Mesenchymal stem cell (in vitro differentiated cells and primary cell): ENCODE data around the gene BLVRA.

Source experiments
- DNase-seq: peaks from one replicate; pipeline ENCODE4 v3.0.0-alpha.2; 2013
- H2AFZ ChIP-seq: one replicate; pipeline ENCODE4 v1.6.1; 2013; ENCODE audit warnings: low read depth, mild to moderate bottlenecking, control low read depth, inconsistent platforms, low read length, moderate library complexity
- H2AK5ac ChIP-seq: 2 replicates; pipeline ENCODE4 v1.6.1; 2013; ENCODE audit warnings: low read length, moderate library complexity, mild to moderate bottlenecking, inconsistent platforms; ENCODE audit not compliant: severe bottlenecking
- H2BK120ac ChIP-seq: one replicate; pipeline ENCODE4 v1.6.1; 2013; ENCODE audit warnings: low read depth, mild to moderate bottlenecking, inconsistent platforms, low read length, moderate library complexity
- H2BK12ac ChIP-seq, 2 experiments: one replicate each; pipeline ENCODE4 v1.6.1; 2013; ENCODE audit warnings: inconsistent platforms in 2 of 2, low read length in 2 of 2, mild to moderate bottlenecking in 2 of 2, moderate library complexity in 2 of 2, control low read depth in 1 of 2
- H2BK15ac ChIP-seq: one replicate; pipeline ENCODE4 v1.6.1; 2013; ENCODE audit warnings: mild to moderate bottlenecking, low read depth, inconsistent platforms; ENCODE audit not compliant: poor library complexity, severe bottlenecking
- H2BK5ac ChIP-seq: 2 replicates; pipeline ENCODE4 v1.6.1; 2013; ENCODE audit warnings: low read depth, mild to moderate bottlenecking, low read length, control low read depth, inconsistent platforms; ENCODE audit not compliant: poor library complexity, severe bottlenecking
- H3K14ac ChIP-seq, 2 experiments: one replicate each; pipeline ENCODE4 v1.6.1; 2013; ENCODE audit warnings: inconsistent platforms in 2 of 2, low read length in 2 of 2, control low read depth in 1 of 2, mild to moderate bottlenecking in 1 of 2, moderate library complexity in 1 of 2
- H3K18ac ChIP-seq, 2 experiments: one replicate each; pipeline ENCODE4 v1.6.1; 2013; ENCODE audit warnings: inconsistent platforms in 2 of 2, low read length in 2 of 2, control low read depth in 1 of 2, low read depth in 1 of 2, mild to moderate bottlenecking in 1 of 2
- H3K23ac ChIP-seq, 2 experiments: one replicate each; pipeline ENCODE4 v1.6.1; 2013; ENCODE audit warnings: inconsistent platforms in 2 of 2, low read length in 2 of 2, mild to moderate bottlenecking in 2 of 2, moderate library complexity in 2 of 2, control low read depth in 1 of 2
- H3K27ac ChIP-seq: 2 replicates; pipeline ENCODE4 v1.5.1; 2013; ENCODE audit warnings: mild to moderate bottlenecking, moderate library complexity, low read length, control low read depth, inconsistent platforms; ENCODE audit not compliant: poor library complexity, severe bottlenecking
- H3K27me3 ChIP-seq, 2 experiments: 2 replicates each; pipeline versions ENCODE4 v1.6.1 to v1.7.0; 2013; ENCODE audit warnings: low read length in 2 of 2, mild to moderate bottlenecking in 2 of 2, moderate library complexity in 2 of 2, control low read depth in 1 of 2, inconsistent platforms in 1 of 2; ENCODE audit not compliant: control insufficient read depth in 1 of 2, insufficient read depth in 1 of 2
- H3K36me3 ChIP-seq, 2 experiments: 2 replicates each; pipeline versions ENCODE4 v1.6.1 to v1.7.0; 2013; ENCODE audit warnings: low read length in 2 of 2, control low read depth in 1 of 2, inconsistent platforms in 1 of 2, low read depth in 1 of 2, mild to moderate bottlenecking in 1 of 2; ENCODE audit not compliant: insufficient read depth in 2 of 2, control insufficient read depth in 1 of 2
- H3K4ac ChIP-seq, 2 experiments: one replicate each; pipeline ENCODE4 v1.6.1; 2013; ENCODE audit warnings: inconsistent platforms in 2 of 2, low read length in 2 of 2, mild to moderate bottlenecking in 2 of 2, moderate library complexity in 2 of 2, control low read depth in 1 of 2, low read depth in 1 of 2
- H3K4me1 ChIP-seq: 2 replicates; pipeline ENCODE4 v1.6.1; 2013; ENCODE audit warnings: low read depth, low read length, control low read depth; ENCODE audit not compliant: control insufficient read depth, insufficient read depth
- H3K4me2 ChIP-seq: 2 replicates; pipeline ENCODE4 v1.6.1; 2013; ENCODE audit warnings: low read length, mild to moderate bottlenecking, inconsistent platforms; ENCODE audit not compliant: poor library complexity, severe bottlenecking
- H3K4me3 ChIP-seq, 2 experiments: 2 replicates each; pipeline versions ENCODE4 v1.5.1 to v1.7.0; 2013; ENCODE audit warnings: low read length in 2 of 2, mild to moderate bottlenecking in 2 of 2, control low read depth in 1 of 2, low read depth in 1 of 2; ENCODE audit not compliant: insufficient read depth in 1 of 2
- H3K79me1 ChIP-seq: replicated peaks from 2 replicates; pipeline ENCODE4 v1.6.1; 2013; ENCODE audit warnings: mild to moderate bottlenecking, control low read depth, low read length, inconsistent platforms; ENCODE audit not compliant: poor library complexity, severe bottlenecking
- H3K9ac ChIP-seq: 2 replicates; pipeline ENCODE4 v1.7.0; 2013; ENCODE audit warnings: mild to moderate bottlenecking, low read length, moderate library complexity
- H3K9me3 ChIP-seq: 2 replicates; pipeline ENCODE4 v1.7.0; 2013; ENCODE audit warnings: mild to moderate bottlenecking, low read length; ENCODE audit not compliant: control insufficient read depth
- H4K8ac ChIP-seq: one replicate; pipeline ENCODE4 v1.6.1; 2013; ENCODE audit warnings: inconsistent platforms, mild to moderate bottlenecking, low read length, moderate library complexity
- H4K91ac ChIP-seq: one replicate; pipeline ENCODE4 v1.6.1; 2013; ENCODE audit warnings: mild to moderate bottlenecking, low read length, inconsistent platforms
- WGBS: methylation state at CpG from one replicate; pipeline ENCODE4 v1.1.7; 2013; ENCODE audit warnings: mixed read lengths; 5-methylcytosine and 5-hydroxymethylcytosine counted together

The BLVRA gene

DNA sequence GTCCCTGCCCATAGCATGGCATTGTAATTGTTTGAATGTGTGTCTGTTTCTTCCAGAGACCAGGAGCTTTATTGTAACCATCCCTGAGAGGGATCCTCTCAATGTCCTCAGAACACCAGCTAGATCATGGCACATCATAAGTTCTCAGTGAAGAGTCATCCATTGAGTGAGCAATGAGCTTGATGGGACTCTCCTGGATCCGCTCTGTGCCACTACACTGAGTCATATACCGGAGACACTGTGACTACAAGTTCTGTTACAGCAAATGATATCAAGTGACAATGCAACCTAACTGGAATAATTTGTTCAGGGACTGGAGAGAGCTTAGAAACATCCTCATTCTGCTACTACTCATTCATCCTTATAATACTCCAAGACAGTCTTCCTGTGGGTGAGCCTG lies 85.8 kb downstream of the BLVRA start:
- no peak overlapping the region for H3K4me3 ChIP-seq
- no peaks in the 10 kb centered on the region for H3K36me3 ChIP-seq
- no peak overlapping the region for H3K14ac ChIP-seq
- no peaks in the 10 kb centered on the region for H3K4me1 ChIP-seq
- DNase-seq, result no peak
- H3K4ac ChIP-seq, result no peak overlapping the region
- H4K8ac ChIP-seq, result no peak overlapping the region
- no peak overlapping the region for H3K9ac ChIP-seq
- H3K4me2 ChIP-seq, result no peak overlapping the region
- H3K27ac ChIP-seq, result no peak overlapping the region
- H3K27me3 ChIP-seq, result no peaks in the 10 kb centered on the region
- no peak overlapping the region for H3K23ac ChIP-seq
- H3K18ac ChIP-seq, result no peak overlapping the region
- H2BK15ac ChIP-seq, result no peak overlapping the region
- no peak overlapping the region for H4K91ac ChIP-seq
- no peak overlapping the region for H2AFZ ChIP-seq
- H2AK5ac ChIP-seq, result no peak overlapping the region
- no peak overlapping the region for H2BK120ac ChIP-seq
- WGBS, result 94% methylated on average over 2 of the region's 2 CpGs
- no peak overlapping the region for H2BK12ac ChIP-seq
- no peaks in the 10 kb centered on the region for H3K9me3 ChIP-seq
- H2BK5ac ChIP-seq, result no peak overlapping the region
- H3K79me1 ChIP-seq, result no peaks in the 10 kb centered on the region

- 56% methylated on average over 2 of the region's 2 CpGs for WGBS
- H3K4ac ChIP-seq, result no peak overlapping the region
- H3K79me1 ChIP-seq, result no peaks in the 10 kb centered on the region
- no peak overlapping the region for H2BK12ac ChIP-seq
- H3K18ac ChIP-seq, result no peak overlapping the region
- no peak overlapping the region for H3K4me3 ChIP-seq
- H3K23ac ChIP-seq, result no peak overlapping the region
- H3K27ac ChIP-seq, result no peak overlapping the region
- no peaks in the 10 kb centered on the region for H3K4me1 ChIP-seq
- no peaks in the 10 kb centered on the region for H3K9me3 ChIP-seq
- H2BK5ac ChIP-seq, result no peak overlapping the region
- H3K27me3 ChIP-seq, result no peaks in the 10 kb centered on the region
- H3K4me2 ChIP-seq, result no peak overlapping the region
- H3K9ac ChIP-seq, result no peak overlapping the region
- no peak overlapping the region for H2BK120ac ChIP-seq
- no peak overlapping the region for H2AK5ac ChIP-seq
- no peaks in the 10 kb centered on the region for H3K36me3 ChIP-seq
- H4K8ac ChIP-seq, result no peak overlapping the region
- no peak overlapping the region for H2AFZ ChIP-seq
- H2BK15ac ChIP-seq, result no peak overlapping the region
- no peak overlapping the region for H4K91ac ChIP-seq
- no peak overlapping the region for H3K14ac ChIP-seq
- no peak for DNase-seq
These were observed 86.2 kb downstream of the BLVRA start for GRCh38 chr7:43844662-43845061.

GRCh38 chr7:43847496-43847895 lies 89.0 kb downstream of the BLVRA start:
- Histone ChIP-seq H2BK12ac (no peak overlapping the region), H3K27me3 (no peaks in the 10 kb centered on the region), H2AK5ac (no peak overlapping the region), H3K27ac (no peak overlapping the region), H2BK120ac (no peak overlapping the region), H3K79me1 (no peaks in the 10 kb centered on the region), H3K4me3 (no peak overlapping the region), H3K9ac (no peak overlapping the region), H3K23ac (no peak overlapping the region), H2BK15ac (no peak overlapping the region), H3K4ac (no peak overlapping the region), H3K9me3 (no peaks in the 10 kb centered on the region), H4K8ac (no peak overlapping the region), H4K91ac (no peak overlapping the region), H3K4me1 (no peaks in the 10 kb centered on the region), H2BK5ac (no peak overlapping the region), H2AFZ (no peak overlapping the region), H3K18ac (no peak overlapping the region), H3K14ac (no peak overlapping the region), H3K4me2 (no peak overlapping the region), H3K36me3 (no peaks in the 10 kb centered on the region)
- 49% methylated on average over 2 of the region's 4 CpGs for WGBS
- DNase-seq, result no peak

GRCh38 chr7:43849047-43849446 lies 90.6 kb downstream of the BLVRA start:
- WGBS, result no CpG with 5 or more reads among the region's 2 CpGs
- H3K14ac ChIP-seq, result no peak overlapping the region
- no peak overlapping the region for H4K91ac ChIP-seq

More at GRCh38 chr7:43849047-43849446, 90.6 kb downstream of the BLVRA start:
- no peak overlapping the region for H2BK5ac ChIP-seq
- no peak overlapping the region for H2BK120ac ChIP-seq
- DNase-seq, result no peak
- no peak overlapping the region for H3K18ac ChIP-seq
- H2BK15ac ChIP-seq, result no peak overlapping the region
- H3K4me1 ChIP-seq, result no peaks in the 10 kb centered on the region
- H2BK12ac ChIP-seq, result no peak overlapping the region
- no peak overlapping the region for H2AFZ ChIP-seq
- no peak overlapping the region for H4K8ac ChIP-seq
- H3K4ac ChIP-seq, result no peak overlapping the region
- H2AK5ac ChIP-seq, result no peak overlapping the region
- no peak overlapping the region for H3K4me3 ChIP-seq
- no peak overlapping the region for H3K9ac ChIP-seq
- H3K36me3 ChIP-seq, result no peaks in the 10 kb centered on the region
- no peak overlapping the region for H3K27ac ChIP-seq
- H3K4me2 ChIP-seq, result no peak overlapping the region
- H3K79me1 ChIP-seq, result no peaks in the 10 kb centered on the region
- no peak overlapping the region for H3K23ac ChIP-seq
- no peaks in the 10 kb centered on the region for H3K9me3 ChIP-seq
- no peaks in the 10 kb centered on the region for H3K27me3 ChIP-seq
